GM12878 (cell line): Measurements from ENCODE around the gene CFI.

ENCODE experiments used
- CREM ChIP-seq: IDR thresholded peaks from 2 replicates; pipeline ENCODE4 v1.6.1; 2014; ENCODE audit warnings: antibody characterized with exemption, low read depth
- DPF2 ChIP-seq: fragments of 450-650 bp; IDR thresholded peaks from 2 replicates; pipeline ENCODE4 v1.6.1; 2017; ENCODE audit warnings: mild to moderate bottlenecking
- EED ChIP-seq: sonication (generic); IDR thresholded peaks from 2 replicates; pipeline ENCODE4 v1.6.1; 2016; ENCODE audit warnings: antibody characterized with exemption, low read depth
- EP300 ChIP-seq, 2 experiments: fragments of 150-350 bp in 1 of 2; IDR thresholded peaks; 2 replicates each; pipeline ENCODE4 v1.6.1; 2011 to 2012; ENCODE audit warnings: low read depth in 2 of 2, low read length in 2 of 2, borderline replicate concordance in 1 of 2, improper control_type of control experiment in 1 of 2, inconsistent platforms in 1 of 2; ENCODE audit not compliant: control insufficient read depth in 1 of 2
- HCFC1 ChIP-seq: fragments of 150-350 bp; IDR thresholded peaks from 2 replicates; pipeline ENCODE4 v1.6.1; 2014; ENCODE audit warnings: low read length
- SRF ChIP-seq, 2 experiments: IDR thresholded peaks; 2 replicates each; pipeline ENCODE4 v1.6.1; 2011; ENCODE audit warnings: low read depth in 2 of 2, low read length in 2 of 2, mild to moderate bottlenecking in 1 of 2, moderate library complexity in 1 of 2
- ZNF207 ChIP-seq: fragments of 450-650 bp; IDR thresholded peaks from 2 replicates; pipeline ENCODE4 v1.6.1; 2014; ENCODE audit warnings: antibody characterized with exemption, mild to moderate bottlenecking, borderline replicate concordance
- TF ChIP-seq, protein P1 (sequence below), 3 experiments: IDR thresholded peaks in 2 of 3; conservative IDR thresholded peaks in 1 of 3; 2 replicates each; pipeline ENCODE4 v1.5.1; 2011; ENCODE audit warnings: low read depth in 3 of 3, low read length in 3 of 3, mild to moderate bottlenecking in 3 of 3, control low read depth in 2 of 3, moderate library complexity in 2 of 3, inconsistent platforms in 1 of 3, mixed read lengths in 1 of 3; ENCODE audit not compliant: control insufficient read depth in 2 of 3, insufficient read depth in 1 of 3; ENCODE audit errors: extremely low read depth in 1 of 3
- TF ChIP-seq, protein P2 (sequence below): fragments of 450-650 bp; conservative IDR thresholded peaks from 2 replicates; pipeline ENCODE4 v1.6.1; 2017; ENCODE audit warnings: mild to moderate bottlenecking, moderate library complexity

DNA sequence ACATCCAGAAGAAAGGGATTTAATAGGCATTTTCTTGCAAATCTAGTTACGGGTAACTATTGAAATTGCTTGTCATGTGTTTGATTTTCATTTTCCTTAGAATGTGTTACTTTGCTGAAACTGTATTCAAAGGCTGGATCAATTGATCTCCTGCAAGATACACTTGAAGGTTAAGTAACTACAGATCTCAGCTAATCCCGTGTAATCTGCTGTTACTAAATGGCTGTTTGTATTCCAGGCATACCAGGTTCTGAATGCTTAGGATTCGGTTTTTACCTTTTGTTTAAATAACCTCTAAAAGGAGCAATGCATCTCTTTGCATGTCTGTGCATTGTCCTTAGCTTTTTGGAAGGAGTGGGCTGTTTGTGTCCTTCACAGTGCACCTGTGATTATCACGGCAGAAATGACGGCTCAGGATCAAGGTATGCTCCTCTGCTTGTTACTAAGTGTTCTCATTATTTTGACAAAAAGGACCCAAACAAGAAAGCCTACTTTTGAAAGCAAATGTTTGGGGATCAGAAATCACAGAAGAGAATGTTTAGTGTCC lies 46.2 kb upstream of the CFI start, which contains the start of gene LRIT3:
- TF ChIP-seq ZNF207 (no peak), DPF2 (no peak), EP300 (IDR thresholded peaks at IDR 0.05; ENCODE audit: borderline replicate concordance in 1 of 2, control insufficient read depth in 1 of 2, low read depth in 2 of 2, low read length in 2 of 2) (no peak), CREM (no peak), SRF (IDR thresholded peaks at IDR 0.05; ENCODE audit: low read depth in 2 of 2, low read length in 2 of 2) (no peak), EED (no peak), HCFC1 (no peak)
- TF ChIP-seq, protein P1, sequence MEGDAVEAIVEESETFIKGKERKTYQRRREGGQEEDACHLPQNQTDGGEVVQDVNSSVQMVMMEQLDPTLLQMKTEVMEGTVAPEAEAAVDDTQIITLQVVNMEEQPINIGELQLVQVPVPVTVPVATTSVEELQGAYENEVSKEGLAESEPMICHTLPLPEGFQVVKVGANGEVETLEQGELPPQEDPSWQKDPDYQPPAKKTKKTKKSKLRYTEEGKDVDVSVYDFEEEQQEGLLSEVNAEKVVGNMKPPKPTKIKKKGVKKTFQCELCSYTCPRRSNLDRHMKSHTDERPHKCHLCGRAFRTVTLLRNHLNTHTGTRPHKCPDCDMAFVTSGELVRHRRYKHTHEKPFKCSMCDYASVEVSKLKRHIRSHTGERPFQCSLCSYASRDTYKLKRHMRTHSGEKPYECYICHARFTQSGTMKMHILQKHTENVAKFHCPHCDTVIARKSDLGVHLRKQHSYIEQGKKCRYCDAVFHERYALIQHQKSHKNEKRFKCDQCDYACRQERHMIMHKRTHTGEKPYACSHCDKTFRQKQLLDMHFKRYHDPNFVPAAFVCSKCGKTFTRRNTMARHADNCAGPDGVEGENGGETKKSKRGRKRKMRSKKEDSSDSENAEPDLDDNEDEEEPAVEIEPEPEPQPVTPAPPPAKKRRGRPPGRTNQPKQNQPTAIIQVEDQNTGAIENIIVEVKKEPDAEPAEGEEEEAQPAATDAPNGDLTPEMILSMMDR (IDR thresholded peaks at IDR 0.05 in 2 of 3, conservative IDR thresholded peaks at IDR 0.05 in 1 of 3; ENCODE audit: control insufficient read depth in 2 of 3, extremely low read depth in 1 of 3, insufficient read depth in 1 of 3, low read depth in 3 of 3, low read length in 3 of 3): no peak
- TF ChIP-seq, protein P2, sequence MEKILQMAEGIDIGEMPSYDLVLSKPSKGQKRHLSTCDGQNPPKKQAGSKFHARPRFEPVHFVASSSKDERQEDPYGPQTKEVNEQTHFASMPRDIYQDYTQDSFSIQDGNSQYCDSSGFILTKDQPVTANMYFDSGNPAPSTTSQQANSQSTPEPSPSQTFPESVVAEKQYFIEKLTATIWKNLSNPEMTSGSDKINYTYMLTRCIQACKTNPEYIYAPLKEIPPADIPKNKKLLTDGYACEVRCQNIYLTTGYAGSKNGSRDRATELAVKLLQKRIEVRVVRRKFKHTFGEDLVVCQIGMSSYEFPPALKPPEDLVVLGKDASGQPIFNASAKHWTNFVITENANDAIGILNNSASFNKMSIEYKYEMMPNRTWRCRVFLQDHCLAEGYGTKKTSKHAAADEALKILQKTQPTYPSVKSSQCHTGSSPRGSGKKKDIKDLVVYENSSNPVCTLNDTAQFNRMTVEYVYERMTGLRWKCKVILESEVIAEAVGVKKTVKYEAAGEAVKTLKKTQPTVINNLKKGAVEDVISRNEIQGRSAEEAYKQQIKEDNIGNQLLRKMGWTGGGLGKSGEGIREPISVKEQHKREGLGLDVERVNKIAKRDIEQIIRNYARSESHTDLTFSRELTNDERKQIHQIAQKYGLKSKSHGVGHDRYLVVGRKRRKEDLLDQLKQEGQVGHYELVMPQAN: no peak
